ENCODE results near the gene CFAP107.
"Not testable (repeated sequence)": the region's sequence is repeated elsewhere in the genome, so short reads cannot be mapped to it uniquely, and the experiment has no call there.

The CFAP107 gene

DNA sequence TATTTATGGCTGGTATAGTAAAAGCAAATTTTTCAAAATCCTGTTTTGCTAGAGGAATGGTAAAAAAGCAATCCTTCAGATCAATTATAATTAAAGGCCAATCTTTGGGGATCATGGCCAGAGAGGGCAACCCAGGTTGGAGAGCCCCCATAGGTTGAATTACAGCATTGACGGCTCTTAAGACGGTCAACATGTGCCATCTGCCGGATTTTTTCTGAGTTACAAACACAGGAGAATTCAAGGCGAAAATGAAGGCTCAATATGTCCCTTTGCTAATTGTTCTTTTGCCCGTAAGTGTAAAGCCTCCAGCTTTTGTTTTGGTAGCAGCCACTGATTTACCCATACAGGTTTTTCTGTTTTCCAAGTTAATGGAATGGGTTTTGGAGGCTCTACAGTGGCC, 35.5 kb downstream of the CFAP107 start:
- not testable (repeated sequence) for DNase-seq

DNA sequence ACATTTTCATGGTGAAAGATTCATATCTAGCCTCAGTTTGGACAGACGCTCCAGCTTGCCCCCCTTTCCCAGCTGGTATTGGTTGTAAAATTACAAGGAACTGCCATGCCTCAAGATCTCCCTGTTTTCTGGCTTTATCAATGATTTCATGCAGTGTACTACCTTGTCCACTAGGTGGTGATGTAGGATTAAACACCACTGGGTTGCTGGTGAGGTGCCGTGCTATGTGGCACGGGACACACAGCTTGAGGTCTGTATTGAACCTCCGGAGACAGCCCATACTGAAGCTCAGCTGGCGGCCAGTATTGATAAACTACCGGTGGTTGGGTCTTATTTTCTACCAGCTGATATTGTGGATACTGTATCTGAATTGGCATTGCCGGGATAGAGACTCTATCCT, 37.8 kb downstream of the CFAP107 start:
- not testable (repeated sequence) for DNase-seq

- DNase-seq = not testable (repeated sequence)
Observed at GRCh38 chr1:12784729-12785128, 38.7 kb downstream of the CFAP107 start.

DNA sequence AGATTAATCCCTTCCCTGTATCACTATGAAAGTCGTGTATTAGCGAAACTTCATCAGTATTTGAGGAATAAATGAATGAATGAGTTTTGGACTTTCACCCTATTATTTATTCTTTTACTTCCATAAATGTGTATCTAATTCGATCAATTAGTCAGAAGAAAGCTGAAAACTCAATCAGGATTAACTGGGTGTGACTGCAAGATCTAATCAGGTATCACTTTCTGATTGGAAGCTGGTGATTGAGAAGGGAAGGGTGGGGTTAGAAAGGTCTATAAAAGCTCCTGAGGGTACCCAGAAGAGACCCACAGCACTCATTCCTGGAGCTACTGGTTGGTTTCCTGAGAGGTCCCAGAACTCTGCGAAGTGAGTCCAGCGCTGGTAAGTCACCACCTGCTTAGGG, 45.1 kb downstream of the CFAP107 start, which contains the start of gene PRAMEF1:
TSS of gene PRAMEF1 (plus strand) at position 301 of the 400 bp plus-strand sequence. CDS start 1,831 bp downstream, outside the sequence.
- DNase-seq = not testable (repeated sequence)

- no peak for DNase-seq
Observed at GRCh38 chr1:12798911-12799310, 52.9 kb downstream of the CFAP107 start.

DNA sequence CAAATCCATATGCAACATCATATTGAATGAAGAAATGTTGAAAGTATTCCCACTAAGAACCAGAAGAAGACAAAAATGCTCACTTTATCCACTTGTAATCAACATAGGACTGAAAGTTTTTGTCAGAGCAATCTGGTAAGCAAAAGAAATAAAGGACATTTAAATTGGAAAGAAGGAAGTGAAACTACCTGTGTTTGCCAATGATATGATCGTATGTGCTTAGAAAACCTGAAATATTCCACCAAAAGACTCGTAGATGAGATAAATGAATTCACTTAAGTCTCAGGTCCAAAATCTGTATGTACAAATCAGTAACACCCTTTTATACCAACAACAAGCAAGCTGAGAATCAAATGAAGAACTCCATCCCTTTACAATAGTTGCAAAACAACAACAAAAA, 53.7 kb downstream of the CFAP107 start:
- DNase-seq = no peak

- DNase-seq = no peak
Observed at GRCh38 chr1:12809933-12810332, 63.9 kb downstream of the CFAP107 start.

- DNase-seq = no peak
Observed at GRCh38 chr1:12810691-12811408, 64.8 kb downstream of the CFAP107 start.

DNA sequence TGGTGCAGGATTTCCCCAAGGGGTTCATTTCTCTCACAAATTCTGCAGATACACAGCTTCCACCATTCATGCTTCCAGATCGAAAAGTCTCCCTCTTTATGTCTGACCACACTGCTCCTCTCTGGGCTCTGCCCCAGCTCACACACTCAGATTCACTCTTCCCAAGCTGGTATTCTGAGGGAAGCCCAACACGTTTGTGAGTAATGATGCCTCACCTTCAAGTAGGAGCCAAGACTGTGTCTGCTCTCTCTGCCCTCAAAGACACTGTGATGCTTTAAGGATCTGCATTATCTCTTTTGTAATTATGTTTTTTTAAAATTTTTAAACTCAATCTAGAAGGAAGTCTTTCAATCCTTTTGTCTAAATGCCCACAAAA, 65.4 kb downstream of the CFAP107 start:
- no peak for DNase-seq
